GM21423 (cell line): Measurements from ENCODE around the gene RNASE11.

Source experiments
- ATAC-seq: cut with Tn5 transposase; IDR thresholded peaks from one replicate; pipeline ENCODE4 v1.9.1; 2021; ENCODE audit warnings: mild to moderate bottlenecking, moderate library complexity; ENCODE audit not compliant: unreplicated experiment

Gene RNASE11

DNA sequence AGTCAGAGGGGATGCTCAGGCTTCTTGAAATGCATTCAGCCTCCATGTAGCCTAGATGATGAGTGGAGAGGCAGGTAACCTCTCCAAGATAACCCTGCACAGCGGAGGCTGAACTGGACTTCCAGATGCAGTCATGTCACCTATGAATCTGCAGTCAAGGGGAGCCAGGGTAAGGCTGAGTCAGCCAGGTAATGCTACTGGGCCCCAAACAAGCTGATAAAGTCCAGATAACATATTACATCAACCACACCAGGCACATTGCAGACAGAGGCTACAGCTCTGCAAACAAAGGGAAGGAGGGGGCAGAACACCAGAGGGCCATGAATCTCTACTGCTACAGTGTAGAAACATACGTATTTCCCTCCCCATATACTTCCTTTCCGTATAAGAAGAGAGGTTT is 40.9 kb downstream of the RNASE11 start:
- ATAC-seq, result no peak

DNA sequence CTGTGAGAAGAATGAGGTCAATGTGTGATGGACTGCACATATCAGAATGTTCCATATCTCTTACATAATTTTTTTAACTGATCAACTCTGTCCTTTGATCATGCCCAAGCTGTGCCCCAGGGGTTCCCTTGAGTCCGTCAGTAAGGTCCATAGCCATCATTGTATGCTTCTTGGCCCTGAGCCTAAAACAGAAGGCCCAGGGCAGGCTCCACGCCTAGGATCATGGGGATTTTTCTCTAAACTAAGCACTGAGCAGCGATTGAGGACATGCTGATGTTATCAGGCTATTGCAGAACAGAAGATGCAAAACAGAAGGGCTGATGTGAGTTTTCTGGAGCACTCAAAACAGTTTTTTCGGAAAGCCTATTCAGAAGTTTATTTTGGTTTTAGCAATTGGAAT is 47.9 kb downstream of the RNASE11 start:
- no peak for ATAC-seq
